Spinal cord (tissue), 4 donors: ENCODE results near the gene KRTCAP3. TPM values are rescaled to one million over a fixed set of nuclear protein-coding genes. Genes with fewer than 3 reads are reported as not detected.

Experiments used
- polyA plus RNA-seq, 2 donors: library from polyadenylated mRNA; unstranded; fragments of 120-200 nt; gene quantifications; one replicate each; pipeline ENCODE4 v1.2.1, GENCODE V29; 2013; ENCODE audit not compliant: insufficient read length in 2 of 2
- small RNA-seq: library from RNA; depleted of rRNA; stranded (forward); fragments of <200 nt; gene quantifications from one replicate; pipeline ENCODE3, GENCODE V24; 2014; ENCODE audit warnings: low replicate concordance
- total RNA-seq, 2 donors: library from RNA; depleted of rRNA in 1 of 2; stranded (reverse); fragments of 120-200 nt in 1 of 2; fragments of >200 nt in 1 of 2; gene quantifications; one replicate each; pipeline versions ENCODE4 v1.2.3 to v1.2.4, GENCODE V29; 2013 to 2014

Gene KRTCAP3
- total and polyA plus RNA-seq, 4 donors: 0.72 to 5.2 (median 2.6) TPM; not detected in 1

Small RNA genes within 50 kb of the gene (small RNA-seq; reads per million reads assigned to genes)
- not detected for gene RNU6-986P

Other genes with a start within 250 kb of the KRTCAP3 start
- 100 to 1,000 TPM; 103 to 198 TPM for gene ATRAID, start 230.3 kb upstream of the KRTCAP3 start, total RNA-seq
- 100 to 1,000 TPM in 1 of 2 donors, 10 to 100 TPM in 1; 93.3 to 110 TPM for gene ATRAID, start 230.3 kb upstream of the KRTCAP3 start, polyA plus RNA-seq
- gene SLC5A6, start 230.1 kb upstream of the KRTCAP3 start, total RNA-seq: 10 to 100 TPM; 41.4 to 68.4 TPM
- 10 to 100 TPM; 50.1 to 68.6 TPM for gene SLC5A6, start 230.1 kb upstream of the KRTCAP3 start, polyA plus RNA-seq
- 10 to 100 TPM; 26.5 to 30.3 TPM for gene CAD, start 225.0 kb upstream of the KRTCAP3 start, total RNA-seq
- 10 to 100 TPM; 38.7 to 49.2 TPM for gene CAD, start 225.0 kb upstream of the KRTCAP3 start, polyA plus RNA-seq
- gene SLC30A3, start 179.3 kb upstream of the KRTCAP3 start, total RNA-seq: 1 to 10 TPM; 2.9 to 5.5 TPM
- gene SLC30A3, start 179.3 kb upstream of the KRTCAP3 start, polyA plus RNA-seq: 10 to 100 TPM; 18.6 to 30.2 TPM
- gene DNAJC5G, start 166.9 kb upstream of the KRTCAP3 start, total RNA-seq: under 1 TPM; 0.22 to 0.50 TPM
- gene DNAJC5G, start 166.9 kb upstream of the KRTCAP3 start, polyA plus RNA-seq: 1 to 10 TPM in 1 of 2 donors, under 1 TPM in 1; 0.48 to 1.7 TPM
- gene TRIM54, start 160.0 kb upstream of the KRTCAP3 start, total RNA-seq: under 1 TPM; 0.17 to 0.30 TPM
- gene TRIM54, start 160.0 kb upstream of the KRTCAP3 start, polyA plus RNA-seq: 1 to 10 TPM; 1.3 to 1.6 TPM
- gene UCN, start 133.9 kb upstream of the KRTCAP3 start, total RNA-seq: 1 to 10 TPM in 1 of 2 donors, under 1 TPM in 1; 0.79 to 2.6 TPM
- gene UCN, start 133.9 kb upstream of the KRTCAP3 start, polyA plus RNA-seq: 1 to 10 TPM; 4.0 to 4.6 TPM
- 100 to 1,000 TPM in 1 of 2 donors, 10 to 100 TPM in 1; 46.6 to 124 TPM for gene MPV17, start 119.3 kb upstream of the KRTCAP3 start, total RNA-seq
- gene MPV17, start 119.3 kb upstream of the KRTCAP3 start, polyA plus RNA-seq: 100 to 1,000 TPM; 108 to 132 TPM
- 10 to 100 TPM; 37.8 to 41.5 TPM for gene GTF3C2, start 85.6 kb upstream of the KRTCAP3 start, total RNA-seq
- gene GTF3C2, start 85.6 kb upstream of the KRTCAP3 start, polyA plus RNA-seq: 10 to 100 TPM; 44.5 to 60.5 TPM
- 10 to 100 TPM; 15.5 to 37.1 TPM for gene EIF2B4, start 72.0 kb upstream of the KRTCAP3 start, total RNA-seq
- 10 to 100 TPM; 46.7 to 58.9 TPM for gene EIF2B4, start 72.0 kb upstream of the KRTCAP3 start, polyA plus RNA-seq
- gene SNX17, start 71.8 kb upstream of the KRTCAP3 start, total RNA-seq: 100 to 1,000 TPM in 1 of 2 donors, 10 to 100 TPM in 1; 66.2 to 112 TPM
- 100 to 1,000 TPM in 1 of 2 donors, 10 to 100 TPM in 1; 88.5 to 103 TPM for gene SNX17, start 71.8 kb upstream of the KRTCAP3 start, polyA plus RNA-seq
- 10 to 100 TPM in 1 of 2 donors, 1 to 10 TPM in 1; 6.3 to 16.5 TPM for gene ZNF513, start 61.6 kb upstream of the KRTCAP3 start, total RNA-seq
- 10 to 100 TPM; 32.6 to 35.3 TPM for gene ZNF513, start 61.6 kb upstream of the KRTCAP3 start, polyA plus RNA-seq
- 10 to 100 TPM; 40.2 to 69.8 TPM for gene PPM1G, start 32.8 kb upstream of the KRTCAP3 start, total RNA-seq
- gene PPM1G, start 32.8 kb upstream of the KRTCAP3 start, polyA plus RNA-seq: 10 to 100 TPM; 94.8 to 96.1 TPM
- 10 to 100 TPM; 80.1 to 92.1 TPM for gene NRBP1, start 13.8 kb upstream of the KRTCAP3 start, total RNA-seq
- gene NRBP1, start 13.8 kb upstream of the KRTCAP3 start, polyA plus RNA-seq: 100 to 1,000 TPM; 119 to 133 TPM
- gene IFT172, start 47.4 kb downstream of the KRTCAP3 start, total RNA-seq: 10 to 100 TPM; 35.0 to 48.4 TPM
- 10 to 100 TPM; 40.1 to 68.0 TPM for gene IFT172, start 47.4 kb downstream of the KRTCAP3 start, polyA plus RNA-seq
- 10 to 100 TPM; 42.5 to 50.8 TPM for gene FNDC4, start 52.8 kb downstream of the KRTCAP3 start, total RNA-seq
- 100 to 1,000 TPM; 134 to 137 TPM for gene FNDC4, start 52.8 kb downstream of the KRTCAP3 start, polyA plus RNA-seq
- gene GCKR, start 54.5 kb downstream of the KRTCAP3 start, total RNA-seq: under 1 TPM; 0.20 to 0.77 TPM
- gene GCKR, start 54.5 kb downstream of the KRTCAP3 start, polyA plus RNA-seq: 1 to 10 TPM; 1.7 to 2.9 TPM
- gene ZNF512, start 140.7 kb downstream of the KRTCAP3 start, total RNA-seq: 10 to 100 TPM; 38.6 to 63.0 TPM
- 10 to 100 TPM; 55.6 to 59.5 TPM for gene ZNF512, start 140.7 kb downstream of the KRTCAP3 start, polyA plus RNA-seq
- 10 to 100 TPM in 1 of 2 donors, 1 to 10 TPM in 1; 9.7 to 12.8 TPM for gene CCDC121, start 186.6 kb downstream of the KRTCAP3 start, total RNA-seq
- gene CCDC121, start 186.6 kb downstream of the KRTCAP3 start, polyA plus RNA-seq: 1 to 10 TPM; 6.5 to 7.4 TPM
- 10 to 100 TPM; 33.2 to 35.8 TPM for gene GPN1, start 186.7 kb downstream of the KRTCAP3 start, total RNA-seq
- gene GPN1, start 186.7 kb downstream of the KRTCAP3 start, polyA plus RNA-seq: 10 to 100 TPM; 42.2 to 45.4 TPM
- 10 to 100 TPM; 34.8 to 49.7 TPM for gene SUPT7L, start 221.2 kb downstream of the KRTCAP3 start, total RNA-seq
- 10 to 100 TPM; 50.2 to 57.9 TPM for gene SUPT7L, start 221.2 kb downstream of the KRTCAP3 start, polyA plus RNA-seq
- 10 to 100 TPM; 28.1 to 32.3 TPM for gene SLC4A1AP, start 221.5 kb downstream of the KRTCAP3 start, total RNA-seq
- 10 to 100 TPM; 34.9 to 35.5 TPM for gene SLC4A1AP, start 221.5 kb downstream of the KRTCAP3 start, polyA plus RNA-seq